Right atrium auricular region (tissue), 2 donors: ENCODE results near the gene CSNK1D. TPM values are rescaled to one million over a fixed set of nuclear protein-coding genes. Genes with fewer than 3 reads are reported as not detected.

ENCODE experiments used
- DNase-seq: peaks from one replicate; pipeline ENCODE4 v3.0.0-alpha.2; 2019; ENCODE audit warnings: low spot score
- H3K27ac ChIP-seq, 2 donors: fragments of 200-600 bp; sonication (generic); 1 replicate in 1 of 2; 2 replicates in 1 of 2; pipeline ENCODE4 v1.5.1; 2016 to 2019
- H3K27me3 ChIP-seq, 2 donors: fragments of 200-600 bp; sonication (generic); one replicate each; pipeline versions ENCODE4 v1.5.1 to v1.6.0; 2017 to 2019
- H3K36me3 ChIP-seq: fragments of 200-600 bp; sonication (generic); one replicate; pipeline ENCODE4 v1.5.1; 2016
- H3K4me1 ChIP-seq, 2 donors: fragments of 200-600 bp; sonication (generic); one replicate each; pipeline versions ENCODE4 v1.5.1 to v1.6.0; 2017 to 2019
- H3K4me3 ChIP-seq, 2 donors: fragments of 200-600 bp; sonication (generic); 1 replicate in 1 of 2; 2 replicates in 1 of 2; pipeline ENCODE4 v1.5.1; 2017 to 2019; ENCODE audit warnings: mild to moderate bottlenecking in 1 of 2, moderate library complexity in 1 of 2
- H3K9me3 ChIP-seq, 2 donors: fragments of 200-600 bp; sonication (generic); one replicate each; pipeline ENCODE4 v1.5.1; 2019
- CTCF ChIP-seq, 2 donors: fragments of 200-600 bp; sonication (generic); IDR thresholded peaks; one replicate each; pipeline ENCODE4 v1.5.1; 2019; ENCODE audit warnings: antibody characterized with exemption in 2 of 2
- total RNA-seq, 2 donors: library from RNA; depleted of rRNA; stranded (reverse); fragments of >200 nt; gene quantifications; one replicate each; pipeline ENCODE4 v1.1.0, GENCODE V29; 2016

The CSNK1D gene
- total RNA-seq, 2 donors from 2014 or later = 31.3 to 32.9 TPM

GRCh38 chr17:82274134-82275020, 877 bp upstream of the CSNK1D start:
- Histone ChIP-seq H3K9me3 (no peaks in the 10 kb centered on the region), H3K4me1 (peaks cover 0 to 42% of the 10 kb centered on the region in 2 donors), H3K27ac (peak overlapping the region in 1 of 2 donors; percentile 100), H3K4me3 (peak overlapping the region; percentile 74 to 96), H3K27me3 (no peaks in the 10 kb centered on the region), H3K36me3 (peaks cover 5% of the 10 kb centered on the region)
- no peak for TF ChIP-seq CTCF (IDR thresholded peaks at IDR 0.05)
- no peak for DNase-seq

GRCh38 chr17:82272495-82273326, 789 bp downstream of the CSNK1D start:
- Histone ChIP-seq H3K27ac (peak overlapping the region; percentile 96 to 100), H3K36me3 (peaks cover 5% of the 10 kb centered on the region), H3K27me3 (no peaks in the 10 kb centered on the region), H3K4me3 (peak overlapping the region; percentile 74 to 96), H3K4me1 (peaks cover 0 to 58% of the 10 kb centered on the region in 2 donors), H3K9me3 (no peaks in the 10 kb centered on the region)
- DNase-seq = no peak
- TF ChIP-seq CTCF (IDR thresholded peaks at IDR 0.05) = no peak

GRCh38 chr17:82271401-82271800, 2.1 kb downstream of the CSNK1D start:
- peak overlapping the region; percentile 96 to 100 for H3K27ac ChIP-seq

GRCh38 chr17:82270651-82271050, 2.8 kb downstream of the CSNK1D start:
- Histone ChIP-seq H3K4me1 (peaks cover 0 to 78% of the 10 kb centered on the region in 2 donors), H3K9me3 (no peaks in the 10 kb centered on the region), H3K36me3 (peaks cover 15% of the 10 kb centered on the region), H3K27ac (peak overlapping the region in 1 of 2 donors; percentile 100), H3K4me3 (no peak overlapping the region), H3K27me3 (no peaks in the 10 kb centered on the region)
- TF ChIP-seq CTCF (IDR thresholded peaks at IDR 0.05) = no peak
- DNase-seq = no peak

More at GRCh38 chr17:82271401-82271800, 2.1 kb downstream of the CSNK1D start:
- Histone ChIP-seq H3K9me3 (no peaks in the 10 kb centered on the region), H3K27me3 (no peaks in the 10 kb centered on the region), H3K36me3 (peaks cover 7% of the 10 kb centered on the region), H3K4me1 (peaks cover 0 to 71% of the 10 kb centered on the region in 2 donors), H3K4me3 (peak overlapping the region in 1 of 2 donors; percentile 5)
- no peak for TF ChIP-seq CTCF (IDR thresholded peaks at IDR 0.05)
- DNase-seq = no peak

GRCh38 chr17:82269882-82270500, 3.5 kb downstream of the CSNK1D start:
- Histone ChIP-seq H3K27me3 (no peaks in the 10 kb centered on the region), H3K4me1 (peaks cover 0 to 81% of the 10 kb centered on the region in 2 donors), H3K4me3 (no peak overlapping the region), H3K9me3 (no peaks in the 10 kb centered on the region), H3K36me3 (peaks cover 22% of the 10 kb centered on the region), H3K27ac (peak overlapping the region in 1 of 2 donors; percentile 100)
- DNase-seq = no peak
- no peak for TF ChIP-seq CTCF (IDR thresholded peaks at IDR 0.05)
